Stimulated activated CD8-positive, alpha-beta memory T cell treated with anti-CD3 and anti-CD28 coated beads, Interleukin-15, amount 100 ng/mL, for 1 hour (primary cell): ENCODE measurements around the gene PDGFD.

Source experiments
- DNase-seq: peaks from one replicate; pipeline ENCODE4 v3.0.0-alpha.2; 2020; ENCODE audit warnings: low read depth

Gene PDGFD

GRCh38 chr11:103883856-103884255, 280.1 kb downstream of the PDGFD start:
- no peak for DNase-seq

GRCh38 chr11:103883291-103883690, 280.7 kb downstream of the PDGFD start:
- DNase-seq = no peak

DNA sequence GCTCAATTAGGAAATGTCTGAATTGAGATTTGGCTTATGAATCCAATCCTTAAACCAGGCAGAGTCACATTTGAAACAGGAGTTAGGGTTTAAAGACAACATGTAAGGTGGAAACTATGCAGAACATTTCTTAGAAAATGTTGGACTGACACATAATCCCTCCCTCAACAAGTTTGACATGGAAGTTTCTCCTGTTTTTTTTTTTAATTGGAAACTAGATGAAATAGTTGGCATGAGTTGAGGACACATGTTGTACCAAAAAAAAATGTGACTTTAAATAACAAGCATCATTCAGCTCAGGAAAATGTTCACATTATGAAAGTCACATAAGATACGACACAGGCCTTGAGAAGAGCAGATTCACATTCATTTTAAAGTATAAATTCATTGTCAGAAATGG, 282.4 kb downstream of the PDGFD start:
- DNase-seq = no peak

- no peak for DNase-seq
These were observed 283.0 kb downstream of the PDGFD start for GRCh38 chr11:103880968-103881367.

DNA sequence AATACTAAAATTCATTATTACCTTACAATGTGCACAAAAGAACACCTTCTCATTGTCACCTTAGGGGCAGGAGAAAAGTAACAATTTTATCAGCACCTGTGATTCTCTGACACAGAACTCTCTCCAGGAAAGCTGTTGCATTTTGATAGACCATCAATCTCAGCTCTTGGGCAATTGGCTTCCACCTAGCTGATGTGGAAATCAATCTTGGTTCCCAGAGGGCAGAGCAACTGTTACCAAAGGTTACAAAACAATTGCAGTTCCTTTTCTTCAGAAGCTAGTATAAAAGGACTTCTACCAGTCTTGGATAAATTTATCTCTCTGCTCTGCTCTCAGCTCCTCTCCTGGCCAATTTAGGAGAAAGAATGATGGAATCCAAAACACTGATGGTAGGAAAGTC, 285.3 kb downstream of the PDGFD start:
- no peak for DNase-seq

- no peak for DNase-seq
These were observed 286.7 kb downstream of the PDGFD start for GRCh38 chr11:103877221-103877620.

GRCh38 chr11:103875855-103876510, 288.0 kb downstream of the PDGFD start:
- no peak for DNase-seq

- DNase-seq = no peak
These were observed 291.2 kb downstream of the PDGFD start for GRCh38 chr11:103872748-103873147.

DNA sequence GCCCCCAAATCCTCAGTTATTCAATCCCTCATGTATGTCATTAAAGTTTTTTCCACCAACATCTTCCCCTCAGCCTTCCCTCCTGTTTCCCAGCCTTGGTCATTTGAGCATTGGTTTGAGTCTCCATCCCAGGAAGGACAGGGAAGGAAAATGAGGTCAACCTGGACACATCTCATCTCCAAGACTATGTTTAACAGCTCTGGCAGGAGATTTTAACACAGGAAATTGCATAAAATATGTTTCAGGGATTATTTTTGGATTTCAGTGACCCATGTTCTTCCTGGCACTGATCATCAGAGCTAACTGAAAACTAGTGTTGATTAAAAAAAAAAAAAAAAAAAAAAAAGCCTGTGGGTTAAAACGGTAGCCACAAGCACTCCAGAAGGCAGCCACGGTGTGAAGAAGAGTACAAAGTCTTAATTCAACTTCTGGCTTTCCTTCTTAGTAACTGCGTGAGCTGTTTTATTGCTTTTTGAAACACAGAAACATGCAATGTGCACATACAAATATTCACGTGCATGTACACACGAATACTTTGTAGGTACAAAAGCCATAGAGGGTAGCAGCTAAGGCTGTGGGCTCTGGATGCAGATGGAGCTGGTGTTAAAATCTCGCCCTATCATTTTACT, 291.9 kb downstream of the PDGFD start:
- DNase-seq = no peak

DNA sequence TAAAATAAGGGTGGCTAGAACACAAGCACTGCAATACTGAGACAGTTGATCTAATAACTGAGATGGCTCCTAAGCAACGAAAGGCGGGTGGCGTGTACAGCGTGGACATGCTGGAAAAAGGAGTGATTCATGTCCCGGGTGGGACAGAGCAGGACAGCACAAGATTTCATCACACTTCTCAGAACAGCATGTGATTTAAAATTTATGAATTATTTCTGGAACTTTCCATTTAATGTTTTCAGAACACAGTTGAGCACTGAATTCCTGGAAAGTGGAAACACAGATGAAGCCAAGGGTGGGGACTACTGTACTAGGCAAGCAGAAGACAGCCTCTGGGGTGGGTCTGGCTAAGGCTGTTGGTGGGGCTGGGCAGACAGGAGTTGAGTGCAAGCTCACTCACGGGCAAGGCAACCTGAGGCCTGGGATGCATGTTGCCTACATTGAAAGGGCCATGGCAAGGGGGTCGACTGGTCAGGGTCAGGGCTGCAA, 293.1 kb downstream of the PDGFD start:
- DNase-seq = no peak

DNA sequence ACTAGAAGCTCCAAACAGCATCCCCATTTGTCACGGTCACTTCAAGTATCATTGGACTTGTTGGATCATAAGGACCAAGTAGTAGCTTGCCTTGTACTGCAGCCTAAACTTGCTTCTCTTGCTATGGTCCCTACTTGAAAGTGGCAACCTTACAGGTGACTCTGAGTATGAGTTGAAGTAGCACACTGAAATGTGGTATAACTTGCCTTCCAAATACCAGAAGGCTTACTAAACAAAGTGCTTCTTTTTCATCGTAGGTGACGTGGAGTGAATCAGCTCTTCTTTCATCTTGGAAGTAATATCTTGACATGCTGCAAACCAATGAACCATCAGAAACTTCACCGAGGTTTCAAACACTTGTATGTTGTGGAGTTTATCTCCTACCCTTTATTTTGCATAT, 296.5 kb downstream of the PDGFD start:
- DNase-seq = no peak

- no peak for DNase-seq
These were observed 300.4 kb downstream of the PDGFD start for GRCh38 chr11:103863497-103863896.

GRCh38 chr11:103862802-103863174, 301.2 kb downstream of the PDGFD start:
- DNase-seq = no peak

GRCh38 chr11:103862094-103862801, 301.7 kb downstream of the PDGFD start:
- no peak for DNase-seq
